Caki2 (cell line): ENCODE results near the gene SLC2A6. TPM values are rescaled to one million over a fixed set of nuclear protein-coding genes. Genes with fewer than 3 reads are reported as not detected.
A peak's percentile ranks its signal among the peaks of the same experiment; 100 is the strongest.

Experiments
- DNase-seq: peaks from one replicate; pipeline ENCODE4 v3.0.0-alpha.2; 2015; ENCODE audit warnings: low read depth
- in situ Hi-C: cut with HindIII; loops from 2 replicates; pipeline ENCODE4 v1.10.0; 2016; ENCODE audit warnings: low sequenced_read_pairs, low pct_unique_long_range_greater_than_20kb, mixed read lengths
- total RNA-seq: library from RNA; depleted of rRNA; stranded (reverse); fragments of >200 nt; shearing (Covaris generic); gene quantifications from 2 replicates; pipeline ENCODE4 v1.2.3, GENCODE V29; 2014; ENCODE audit warnings: low replicate concordance

The SLC2A6 gene
- total RNA-seq, 1 experiment from 2014 or later: 19.6 TPM

- in situ Hi-C loops: no loop called here
- no peak for DNase-seq
These were observed 26.4 kb upstream of the SLC2A6 start for GRCh38 chr9:133505186-133505830.

GRCh38 chr9:133502112-133502511 lies 23.2 kb upstream of the SLC2A6 start:
- no peak for DNase-seq
- in situ Hi-C loops: no loop called here

GRCh38 chr9:133499892-133500270 lies 21.0 kb upstream of the SLC2A6 start:
- no peak for DNase-seq
- in situ Hi-C loops: no loop called here

GRCh38 chr9:133499132-133499891 lies 20.4 kb upstream of the SLC2A6 start:
- in situ Hi-C loops: no loop called here
- DNase-seq: no peak

- DNase-seq: no peak
- in situ Hi-C loops: no loop called here
These were observed 18.3 kb upstream of the SLC2A6 start for GRCh38 chr9:133496861-133497842.

GRCh38 chr9:133495327-133496293 lies 16.7 kb upstream of the SLC2A6 start:
- in situ Hi-C loops: no loop called here
- no peak for DNase-seq

- in situ Hi-C loops: no loop called here
- DNase-seq: no peak
These were observed 15.9 kb upstream of the SLC2A6 start for GRCh38 chr9:133494636-133495326.

- in situ Hi-C loops: no loop called here
- no peak for DNase-seq
These were observed 15.1 kb upstream of the SLC2A6 start for GRCh38 chr9:133493845-133494540.

- no peak for DNase-seq
- in situ Hi-C loops: no loop called here
These were observed 14.5 kb upstream of the SLC2A6 start for GRCh38 chr9:133493428-133493827.

GRCh38 chr9:133492061-133493021 lies 13.4 kb upstream of the SLC2A6 start:
- peak; percentile 16 for DNase-seq
- in situ Hi-C loops: no loop called here

GRCh38 chr9:133491656-133491925 lies 12.7 kb upstream of the SLC2A6 start:
- no peak for DNase-seq
- in situ Hi-C loops: no loop called here

- DNase-seq: no peak
- in situ Hi-C loops: no loop called here
These were observed 12.2 kb upstream of the SLC2A6 start for GRCh38 chr9:133490865-133491655.

- DNase-seq: no peak
- in situ Hi-C loops: no loop called here
These were observed 11.3 kb upstream of the SLC2A6 start for GRCh38 chr9:133490201-133490681.

- peak; percentile 27 for DNase-seq
- in situ Hi-C loops: no loop called here
These were observed 10.6 kb upstream of the SLC2A6 start for GRCh38 chr9:133489253-133490190.
